Tibial nerve (tissue), 4 donors: ENCODE results near the gene ZNF324B. TPM values are rescaled to one million over a fixed set of nuclear protein-coding genes. Genes with fewer than 3 reads are reported as not detected.

Experiments
- DNase-seq, 2 donors: peaks; one replicate each; pipeline ENCODE4 v3.0.0-alpha.2; 2019; ENCODE audit warnings: low spot score in 2 of 2
- H3K27ac ChIP-seq, 4 donors: fragments of 200-600 bp; sonication (generic) in 3 of 4; one replicate each; pipeline ENCODE4 v1.5.1; 2017 to 2019; ENCODE audit warnings: mild to moderate bottlenecking in 1 of 4
- H3K27me3 ChIP-seq, 2 donors: fragments of 200-600 bp; sonication (generic) in 1 of 2; one replicate each; pipeline versions ENCODE4 v1.5.1 to v1.6.0; 2017 to 2019
- H3K36me3 ChIP-seq, 3 donors: fragments of 200-600 bp; sonication (generic); one replicate each; pipeline ENCODE4 v1.5.1; 2018 to 2019
- H3K4me1 ChIP-seq, 4 donors: fragments of 200-600 bp; sonication (generic) in 3 of 4; one replicate each; pipeline ENCODE4 v1.5.1; 2017 to 2019
- H3K4me3 ChIP-seq, 4 donors: fragments of 200-600 bp; sonication (generic) in 3 of 4; one replicate each; pipeline ENCODE4 v1.5.1; 2017 to 2019; ENCODE audit warnings: mild to moderate bottlenecking in 1 of 4, moderate library complexity in 1 of 4
- H3K9me3 ChIP-seq, 4 donors: fragments of 200-600 bp; sonication (generic) in 3 of 4; one replicate each; pipeline ENCODE4 v1.5.1; 2017 to 2019
- EP300 ChIP-seq, 2 donors: sonication (generic); formaldehyde crosslinking; IDR thresholded peaks; one replicate each; pipeline ENCODE4 v1.6.1; 2017; ENCODE audit warnings: antibody characterized with exemption in 2 of 2, mild to moderate bottlenecking in 1 of 2
- POLR2A ChIP-seq, 2 donors: fragments of 450-650 bp; IDR thresholded peaks; one replicate each; pipeline ENCODE4 v1.6.1; 2017; ENCODE audit warnings: antibody characterized with exemption in 2 of 2, mild to moderate bottlenecking in 2 of 2, moderate library complexity in 2 of 2
- WGBS, 2 donors: methylation state at CpG; one replicate each; pipeline ENCODE4 v1.1.5; 2018; 5-methylcytosine and 5-hydroxymethylcytosine counted together
- total RNA-seq, 4 donors: library from RNA; depleted of rRNA; stranded (reverse); fragments of >200 nt; gene quantifications; one replicate each; pipeline ENCODE4 v1.1.0, GENCODE V29; 2016
- TF ChIP-seq, protein P1 (sequence below), 5 experiments: fragments of 200-600 bp in 3 of 5; fragments of 450-650 bp in 2 of 5; sonication (generic) in 3 of 5; IDR thresholded peaks; one replicate each; pipeline ENCODE4 v1.5.1; 2016 to 2019; ENCODE audit warnings: antibody characterized with exemption in 5 of 5, mild to moderate bottlenecking in 3 of 5, moderate library complexity in 2 of 5

ZNF324B gene
- total RNA-seq, 4 donors from 2014 or later = 13.6 to 23.4 (median 15.5) TPM

DNA sequence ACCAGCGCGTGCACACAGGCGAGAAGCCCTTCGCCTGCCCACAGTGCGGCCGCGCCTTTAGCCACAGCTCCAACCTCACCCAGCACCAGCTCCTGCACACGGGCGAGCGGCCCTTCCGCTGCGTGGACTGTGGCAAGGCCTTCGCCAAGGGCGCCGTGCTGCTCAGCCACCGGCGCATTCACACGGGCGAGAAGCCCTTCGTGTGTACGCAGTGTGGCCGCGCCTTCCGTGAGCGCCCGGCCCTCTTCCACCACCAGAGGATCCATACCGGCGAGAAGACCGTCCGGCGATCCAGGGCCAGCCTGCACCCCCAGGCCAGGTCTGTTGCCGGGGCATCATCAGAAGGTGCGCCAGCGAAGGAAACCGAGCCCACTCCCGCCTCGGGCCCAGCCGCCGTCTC lies 20.3 kb downstream of the ZNF324B start:
- peaks cover 0 to 51% (median 0%) of the 10 kb centered on the region in 3 donors for H3K36me3 ChIP-seq
- H3K4me3 ChIP-seq = no peak overlapping the region
- H3K27me3 ChIP-seq = no peaks in the 10 kb centered on the region
- DNase-seq = no peak
- H3K4me1 ChIP-seq = peaks cover 0 to 28% (median 16%) of the 10 kb centered on the region in 4 donors
- no peak overlapping the region for H3K27ac ChIP-seq
- no peaks in the 10 kb centered on the region for H3K9me3 ChIP-seq
- 90 to 93% methylated on average over 21 to 39 of the region's 39 CpGs for WGBS, 2 donors
- TF ChIP-seq POLR2A (IDR thresholded peaks at IDR 0.05) (no peak), EP300 (IDR thresholded peaks at IDR 0.05) (no peak)
- TF ChIP-seq, protein P1, sequence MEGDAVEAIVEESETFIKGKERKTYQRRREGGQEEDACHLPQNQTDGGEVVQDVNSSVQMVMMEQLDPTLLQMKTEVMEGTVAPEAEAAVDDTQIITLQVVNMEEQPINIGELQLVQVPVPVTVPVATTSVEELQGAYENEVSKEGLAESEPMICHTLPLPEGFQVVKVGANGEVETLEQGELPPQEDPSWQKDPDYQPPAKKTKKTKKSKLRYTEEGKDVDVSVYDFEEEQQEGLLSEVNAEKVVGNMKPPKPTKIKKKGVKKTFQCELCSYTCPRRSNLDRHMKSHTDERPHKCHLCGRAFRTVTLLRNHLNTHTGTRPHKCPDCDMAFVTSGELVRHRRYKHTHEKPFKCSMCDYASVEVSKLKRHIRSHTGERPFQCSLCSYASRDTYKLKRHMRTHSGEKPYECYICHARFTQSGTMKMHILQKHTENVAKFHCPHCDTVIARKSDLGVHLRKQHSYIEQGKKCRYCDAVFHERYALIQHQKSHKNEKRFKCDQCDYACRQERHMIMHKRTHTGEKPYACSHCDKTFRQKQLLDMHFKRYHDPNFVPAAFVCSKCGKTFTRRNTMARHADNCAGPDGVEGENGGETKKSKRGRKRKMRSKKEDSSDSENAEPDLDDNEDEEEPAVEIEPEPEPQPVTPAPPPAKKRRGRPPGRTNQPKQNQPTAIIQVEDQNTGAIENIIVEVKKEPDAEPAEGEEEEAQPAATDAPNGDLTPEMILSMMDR (IDR thresholded peaks at IDR 0.05) = no peak

DNA sequence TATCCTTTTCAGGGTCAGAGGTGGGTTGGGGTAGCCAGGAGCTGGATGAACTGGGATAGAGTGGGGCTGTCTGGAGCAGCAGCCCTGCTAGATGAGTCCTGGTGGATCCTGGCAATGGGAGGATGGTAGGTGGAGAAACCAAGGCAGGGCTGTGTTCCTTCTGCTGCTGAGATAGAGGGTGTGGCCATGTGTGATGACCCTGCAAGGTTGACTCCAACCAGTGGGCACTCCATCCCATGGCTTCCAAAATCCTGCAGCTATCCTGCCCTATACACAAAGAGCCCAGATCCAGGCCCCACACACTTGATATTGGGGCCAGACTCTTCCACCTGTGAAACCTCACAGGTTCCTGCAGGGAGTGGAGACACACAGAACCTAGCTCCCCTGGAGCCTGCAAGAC lies 22.4 kb downstream of the ZNF324B start:
- Histone ChIP-seq H3K27ac (no peak overlapping the region), H3K4me3 (no peak overlapping the region), H3K9me3 (no peaks in the 10 kb centered on the region), H3K36me3 (peaks cover 0 to 61% (median 0%) of the 10 kb centered on the region in 3 donors), H3K27me3 (no peaks in the 10 kb centered on the region), H3K4me1 (peaks cover 0 to 28% (median 18%) of the 10 kb centered on the region in 4 donors)
- no peak for DNase-seq
- TF ChIP-seq POLR2A (IDR thresholded peaks at IDR 0.05) (no peak), EP300 (IDR thresholded peaks at IDR 0.05) (no peak)
- TF ChIP-seq, protein P1 (IDR thresholded peaks at IDR 0.05) = no peak

DNA sequence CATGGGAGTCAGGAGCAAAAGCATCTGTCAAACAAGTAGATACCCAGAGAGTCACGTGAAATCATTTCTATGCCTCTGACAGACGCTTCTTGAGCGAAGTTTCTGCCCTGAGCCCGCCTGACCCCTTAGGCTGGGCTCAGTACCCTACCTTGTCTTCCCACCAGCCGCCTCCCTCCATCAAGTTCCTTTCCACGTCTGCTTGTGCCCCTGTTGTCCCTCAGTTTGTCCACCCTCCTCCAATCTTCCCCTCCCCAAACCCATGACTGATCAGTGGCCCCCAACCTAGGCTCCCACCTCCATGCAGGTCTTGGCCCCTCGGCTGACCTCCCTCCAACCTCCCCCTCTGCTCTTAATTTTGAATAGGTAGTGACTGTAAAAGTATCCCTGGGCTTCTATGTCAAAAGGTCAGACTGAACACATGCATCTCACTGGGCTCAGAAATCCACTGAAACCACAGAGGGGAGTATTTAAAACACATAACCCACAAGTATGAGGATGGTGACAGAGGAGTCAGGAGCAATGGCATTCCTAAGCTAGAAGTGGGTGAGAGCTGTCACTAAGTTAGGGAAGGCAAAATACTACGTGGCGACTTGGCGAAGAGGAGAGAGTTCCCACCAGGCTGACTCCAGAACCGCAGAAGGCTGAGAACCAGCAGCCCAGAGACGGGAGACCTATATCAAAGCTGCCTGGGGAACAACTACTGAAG lies 23.0 kb downstream of the ZNF324B start:
- 82 to 86% methylated on average over 12 of the region's 12 CpGs for WGBS, 2 donors

DNA sequence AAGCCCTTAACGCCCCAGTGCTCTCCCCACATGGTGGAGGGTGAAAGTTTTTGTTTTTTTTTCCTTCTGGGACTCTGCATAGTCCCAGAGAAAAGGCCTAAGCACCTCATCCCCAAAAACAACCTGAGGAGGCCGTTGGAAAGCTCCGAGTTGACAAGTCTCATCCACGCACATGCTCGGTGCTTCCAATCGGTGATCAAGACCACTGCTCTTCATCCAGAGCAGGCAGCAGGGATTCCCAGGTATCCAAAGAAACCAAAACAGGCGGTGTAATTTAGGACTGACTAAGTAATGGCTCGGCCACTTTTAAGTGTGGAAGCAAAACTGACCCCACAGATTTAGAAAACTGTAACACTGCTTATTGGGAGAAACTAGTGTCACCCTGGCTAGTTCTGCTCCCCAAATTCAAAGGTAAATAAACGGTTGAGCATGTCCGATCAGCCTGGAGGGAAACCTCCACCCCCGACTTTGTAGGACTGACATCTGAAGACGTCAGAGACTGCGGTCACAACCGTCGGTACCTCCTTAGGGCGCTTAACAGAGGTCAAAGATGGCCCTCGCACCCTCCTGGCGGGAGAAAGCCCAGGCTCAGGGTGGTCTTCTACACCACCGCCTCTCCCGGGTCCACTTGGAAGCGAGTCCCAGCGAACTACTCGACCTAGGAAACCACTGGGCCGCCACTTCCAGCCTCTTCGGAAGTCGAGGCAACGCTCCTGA lies 23.7 kb downstream of the ZNF324B start:
- 23 to 28% methylated on average over 21 to 25 of the region's 27 CpGs for WGBS, 2 donors
- peak overlapping the region; percentile 84 to 94 (median 90) for H3K27ac ChIP-seq

More for the DNA sequence above, 23.0 kb downstream of the ZNF324B start:
- peaks cover 0 to 67% (median 0%) of the 10 kb centered on the region in 3 donors for H3K36me3 ChIP-seq
- no peaks in the 10 kb centered on the region for H3K9me3 ChIP-seq
- H3K4me3 ChIP-seq = no peak overlapping the region
- DNase-seq = no peak
- no peaks in the 10 kb centered on the region for H3K27me3 ChIP-seq
- peaks cover 0 to 26% (median 18%) of the 10 kb centered on the region in 4 donors for H3K4me1 ChIP-seq
- no peak for TF ChIP-seq POLR2A (IDR thresholded peaks at IDR 0.05)
- TF ChIP-seq, protein P1 (IDR thresholded peaks at IDR 0.05) = no peak
- TF ChIP-seq EP300 (IDR thresholded peaks at IDR 0.05) = no peak
- H3K27ac ChIP-seq = peak overlapping the region in 2 of 4 donors; percentile 92 to 94

More for the DNA sequence above, 23.7 kb downstream of the ZNF324B start:
- TF ChIP-seq POLR2A (IDR thresholded peaks at IDR 0.05) (no peak), EP300 (IDR thresholded peaks at IDR 0.05) (no peak)
- TF ChIP-seq, protein P1 (IDR thresholded peaks at IDR 0.05) = no peak
- Histone ChIP-seq H3K27me3 (no peaks in the 10 kb centered on the region), H3K36me3 (peaks cover 0 to 67% (median 0%) of the 10 kb centered on the region in 3 donors), H3K4me3 (peak overlapping the region; percentile 67 to 75 (median 71)), H3K9me3 (no peaks in the 10 kb centered on the region), H3K4me1 (peaks cover 0 to 26% (median 18%) of the 10 kb centered on the region in 4 donors)
- DNase-seq = no peak
